ENCODE data around the gene WNT7A.

Gene WNT7A

GRCh38 chr3:13792051-13792490 is 87.8 kb downstream of the WNT7A start:
- Histone ChIP-seq H3K4me2 (ENCODE audit: low read length) (no peak overlapping the region), H2BK12ac (ENCODE audit: low read length) (no peak overlapping the region), H4K8ac (ENCODE audit: low read depth, low read length) (no peak overlapping the region), H2BK120ac (ENCODE audit: insufficient read depth, low read length, poor library complexity) (no peak overlapping the region), H3K79me1 (ENCODE audit: low read length) (no peaks in the 10 kb centered on the region), H3K79me2 (ENCODE audit: control insufficient read depth, insufficient read depth, low read length, poor library complexity) (no peaks in the 10 kb centered on the region), H3K4me3 (ENCODE audit: low read depth, low read length) (no peak overlapping the region), H3K9ac (ENCODE audit: low read length) (no peak overlapping the region), H2BK5ac (ENCODE audit: low read depth, low read length, poor library complexity) (no peak overlapping the region), H4K12ac (ENCODE audit: low read depth, low read length) (no peak overlapping the region), H3K9me3 (ENCODE audit: insufficient read depth, low read depth, low read length) (peaks cover 2% of the 10 kb centered on the region), H3K4ac (ENCODE audit: low read depth, low read length) (no peak overlapping the region), H3K27me3 (ENCODE audit: insufficient read depth, low read length) (no peaks in the 10 kb centered on the region), H3K23ac (ENCODE audit: low read length) (no peak overlapping the region), H3K27ac (ENCODE audit: low read depth, low read length) (no peak overlapping the region), H3K14ac (ENCODE audit: low read length) (no peak overlapping the region), H2AFZ (ENCODE audit: insufficient read depth, low read length, poor library complexity) (no peak overlapping the region), H2AK5ac (ENCODE audit: low read length) (no peak overlapping the region), H4K91ac (ENCODE audit: low read depth, low read length) (no peak overlapping the region), H3K18ac (ENCODE audit: low read length) (no peak overlapping the region), H3K36me3 (ENCODE audit: control insufficient read depth in 1 of 2, insufficient read depth in 2 of 2, low read length in 2 of 2) (no peaks in the 10 kb centered on the region), H3K4me1 (ENCODE audit: control insufficient read depth in 1 of 2, insufficient read depth in 2 of 2, low read length in 2 of 2) (no peaks in the 10 kb centered on the region)
- no CpG with 5 or more reads among the region's 9 CpGs for WGBS (ENCODE audit: extremely low coverage, insufficient coverage, insufficient read length)
- DNase-seq: no peak

GRCh38 chr3:13791198-13792050 is 88.4 kb downstream of the WNT7A start:
- H3K27ac ChIP-seq (ENCODE audit: low read depth, low read length): no peak overlapping the region
- H2BK5ac ChIP-seq (ENCODE audit: low read depth, low read length, poor library complexity): no peak overlapping the region
- peak in 1 of 2 donors; percentile 5 for DNase-seq
- no peak overlapping the region for H2AFZ ChIP-seq (ENCODE audit: insufficient read depth, low read length, poor library complexity)
- no peak overlapping the region for H3K4me2 ChIP-seq (ENCODE audit: low read length)
- no peaks in the 10 kb centered on the region for H3K79me1 ChIP-seq (ENCODE audit: low read length)
- WGBS (ENCODE audit: extremely low coverage, insufficient coverage, insufficient read length): no CpG with 5 or more reads among the region's 14 CpGs
- no peaks in the 10 kb centered on the region for H3K79me2 ChIP-seq (ENCODE audit: control insufficient read depth, insufficient read depth, low read length, poor library complexity)
- no peak overlapping the region for H3K4ac ChIP-seq (ENCODE audit: low read depth, low read length)
- H3K14ac ChIP-seq (ENCODE audit: low read length): no peak overlapping the region
- no peaks in the 10 kb centered on the region for H3K27me3 ChIP-seq (ENCODE audit: insufficient read depth, low read length)
- no peak overlapping the region for H2AK5ac ChIP-seq (ENCODE audit: low read length)
- H3K23ac ChIP-seq (ENCODE audit: low read length): no peak overlapping the region
- no peaks in the 10 kb centered on the region for H3K4me1 ChIP-seq (ENCODE audit: control insufficient read depth in 1 of 2, insufficient read depth in 2 of 2, low read length in 2 of 2)
- H3K9ac ChIP-seq (ENCODE audit: low read length): no peak overlapping the region
- H3K4me3 ChIP-seq (ENCODE audit: low read depth, low read length): no peak overlapping the region
- H3K36me3 ChIP-seq (ENCODE audit: control insufficient read depth in 1 of 2, insufficient read depth in 2 of 2, low read length in 2 of 2): no peaks in the 10 kb centered on the region
- no peak overlapping the region for H2BK120ac ChIP-seq (ENCODE audit: insufficient read depth, low read length, poor library complexity)
- no peak overlapping the region for H4K8ac ChIP-seq (ENCODE audit: low read depth, low read length)
- no peak overlapping the region for H3K18ac ChIP-seq (ENCODE audit: low read length)
- no peak overlapping the region for H4K91ac ChIP-seq (ENCODE audit: low read depth, low read length)
- H3K9me3 ChIP-seq (ENCODE audit: insufficient read depth, low read depth, low read length): peaks cover 2% of the 10 kb centered on the region
- H4K12ac ChIP-seq (ENCODE audit: low read depth, low read length): no peak overlapping the region
- no peak overlapping the region for H2BK12ac ChIP-seq (ENCODE audit: low read length)

GRCh38 chr3:13790376-13791197 is 89.3 kb downstream of the WNT7A start:
- Histone ChIP-seq H3K18ac (ENCODE audit: low read length) (no peak overlapping the region), H3K23ac (ENCODE audit: low read length) (no peak overlapping the region), H3K27me3 (ENCODE audit: insufficient read depth, low read length) (no peaks in the 10 kb centered on the region), H2AFZ (ENCODE audit: insufficient read depth, low read length, poor library complexity) (no peak overlapping the region), H2AK5ac (ENCODE audit: low read length) (no peak overlapping the region), H4K8ac (ENCODE audit: low read depth, low read length) (no peak overlapping the region), H3K79me2 (ENCODE audit: control insufficient read depth, insufficient read depth, low read length, poor library complexity) (no peaks in the 10 kb centered on the region), H3K4me1 (ENCODE audit: control insufficient read depth in 1 of 2, insufficient read depth in 2 of 2, low read length in 2 of 2) (no peaks in the 10 kb centered on the region), H3K4me3 (ENCODE audit: low read depth, low read length) (no peak overlapping the region), H2BK120ac (ENCODE audit: insufficient read depth, low read length, poor library complexity) (no peak overlapping the region), H4K91ac (ENCODE audit: low read depth, low read length) (no peak overlapping the region), H3K27ac (ENCODE audit: low read depth, low read length) (no peak overlapping the region), H3K9ac (ENCODE audit: low read length) (no peak overlapping the region), H2BK5ac (ENCODE audit: low read depth, low read length, poor library complexity) (no peak overlapping the region), H3K9me3 (ENCODE audit: insufficient read depth, low read depth, low read length) (peaks cover 2% of the 10 kb centered on the region), H3K4me2 (ENCODE audit: low read length) (no peak overlapping the region), H3K79me1 (ENCODE audit: low read length) (no peaks in the 10 kb centered on the region), H2BK12ac (ENCODE audit: low read length) (no peak overlapping the region), H3K36me3 (ENCODE audit: control insufficient read depth in 1 of 2, insufficient read depth in 2 of 2, low read length in 2 of 2) (no peaks in the 10 kb centered on the region), H3K14ac (ENCODE audit: low read length) (no peak overlapping the region), H3K4ac (ENCODE audit: low read depth, low read length) (no peak overlapping the region), H4K12ac (ENCODE audit: low read depth, low read length) (no peak overlapping the region)
- no CpG with 5 or more reads among the region's 13 CpGs for WGBS (ENCODE audit: extremely low coverage, insufficient coverage, insufficient read length)
- no peak for DNase-seq

GRCh38 chr3:13788522-13789424 is 91.1 kb downstream of the WNT7A start:
- no peak overlapping the region for H3K4me2 ChIP-seq (ENCODE audit: low read length)
- no peaks in the 10 kb centered on the region for H3K27me3 ChIP-seq (ENCODE audit: insufficient read depth, low read length)
- no peak overlapping the region for H3K14ac ChIP-seq (ENCODE audit: low read length)
- no peaks in the 10 kb centered on the region for H3K79me1 ChIP-seq (ENCODE audit: low read length)
- no peak for DNase-seq
- no peak overlapping the region for H2BK5ac ChIP-seq (ENCODE audit: low read depth, low read length, poor library complexity)
- H2BK12ac ChIP-seq (ENCODE audit: low read length): no peak overlapping the region
- H2AFZ ChIP-seq (ENCODE audit: insufficient read depth, low read length, poor library complexity): no peak overlapping the region
- H3K18ac ChIP-seq (ENCODE audit: low read length): no peak overlapping the region
- no peaks in the 10 kb centered on the region for H3K9me3 ChIP-seq (ENCODE audit: insufficient read depth, low read depth, low read length)
- no peaks in the 10 kb centered on the region for H3K4me1 ChIP-seq (ENCODE audit: control insufficient read depth in 1 of 2, insufficient read depth in 2 of 2, low read length in 2 of 2)
- H2BK120ac ChIP-seq (ENCODE audit: insufficient read depth, low read length, poor library complexity): no peak overlapping the region
- H3K4me3 ChIP-seq (ENCODE audit: low read depth, low read length): no peak overlapping the region
- H2AK5ac ChIP-seq (ENCODE audit: low read length): no peak overlapping the region
- H3K79me2 ChIP-seq (ENCODE audit: control insufficient read depth, insufficient read depth, low read length, poor library complexity): no peaks in the 10 kb centered on the region
- H3K9ac ChIP-seq (ENCODE audit: low read length): no peak overlapping the region
- no peak overlapping the region for H4K91ac ChIP-seq (ENCODE audit: low read depth, low read length)
- no peaks in the 10 kb centered on the region for H3K36me3 ChIP-seq (ENCODE audit: control insufficient read depth in 1 of 2, insufficient read depth in 2 of 2, low read length in 2 of 2)
- no peak overlapping the region for H4K8ac ChIP-seq (ENCODE audit: low read depth, low read length)
- H3K4ac ChIP-seq (ENCODE audit: low read depth, low read length): no peak overlapping the region
- H3K23ac ChIP-seq (ENCODE audit: low read length): no peak overlapping the region
- WGBS (ENCODE audit: extremely low coverage, insufficient coverage, insufficient read length): no CpG with 5 or more reads among the region's 9 CpGs
- H4K12ac ChIP-seq (ENCODE audit: low read depth, low read length): no peak overlapping the region
- H3K27ac ChIP-seq (ENCODE audit: low read depth, low read length): no peak overlapping the region
